ACHN (cell line): ENCODE data around the gene SEMA4D.
A peak's percentile ranks its signal among the peaks of the same experiment; 100 is the strongest.
"Not testable (repeated sequence)": the region's sequence is repeated elsewhere in the genome, so short reads cannot be mapped to it uniquely, and the experiment has no call there.

Source experiments
- DNase-seq: peaks from one replicate; pipeline ENCODE4 v3.0.0-alpha.2; 2015
- in situ Hi-C: cut with HindIII; loops from 2 replicates; pipeline ENCODE4 v1.10.0; 2017; ENCODE audit warnings: low sequenced_read_pairs, low pct_ligation_motif_present, low pct_unique_long_range_greater_than_20kb

Gene SEMA4D

GRCh38 chr9:89376741-89377351 lies 121.1 kb downstream of the SEMA4D start:
- DNase-seq = no peak
- in situ Hi-C loops = loop anchor here (25.0 kb wide), 1 partner anchor 185 kb away; no protein-coding TSS in a partner anchor

GRCh38 chr9:89376286-89376685 lies 121.6 kb downstream of the SEMA4D start:
- in situ Hi-C loops = loop anchor here (25.0 kb wide), 1 partner anchor 186 kb away; no protein-coding TSS in a partner anchor

GRCh38 chr9:89375191-89375760 lies 122.6 kb downstream of the SEMA4D start:
- no peak for DNase-seq
- in situ Hi-C loops = loop anchor here (25.0 kb wide), 1 partner anchor 187 kb away; no protein-coding TSS in a partner anchor

More at GRCh38 chr9:89376286-89376685, 121.6 kb downstream of the SEMA4D start:
- no peak for DNase-seq

- in situ Hi-C loops = no loop called here
- peak; percentile 31 for DNase-seq
These were observed 123.7 kb downstream of the SEMA4D start for GRCh38 chr9:89374176-89374575.

- in situ Hi-C loops = no loop called here
- DNase-seq = no peak
These were observed 124.9 kb downstream of the SEMA4D start for GRCh38 chr9:89372979-89373378.

GRCh38 chr9:89372230-89372816 lies 125.6 kb downstream of the SEMA4D start:
- in situ Hi-C loops = no loop called here
- DNase-seq = no peak

GRCh38 chr9:89371791-89372190 lies 126.1 kb downstream of the SEMA4D start:
- in situ Hi-C loops, DNase-seq: not testable (repeated sequence)

- in situ Hi-C loops = no loop called here
- no peak for DNase-seq
These were observed 127.3 kb downstream of the SEMA4D start for GRCh38 chr9:89370593-89370992.

GRCh38 chr9:89368978-89369377 lies 128.9 kb downstream of the SEMA4D start:
- DNase-seq = no peak
- in situ Hi-C loops = no loop called here

GRCh38 chr9:89368550-89368949 lies 129.4 kb downstream of the SEMA4D start:
- in situ Hi-C loops = no loop called here
- DNase-seq = no peak

GRCh38 chr9:89367726-89368437 lies 130.0 kb downstream of the SEMA4D start:
- no peak for DNase-seq
- in situ Hi-C loops = no loop called here

- in situ Hi-C loops = no loop called here
- DNase-seq = no peak
These were observed 130.6 kb downstream of the SEMA4D start for GRCh38 chr9:89367281-89367680.

GRCh38 chr9:89366711-89367110 lies 131.2 kb downstream of the SEMA4D start:
- no peak for DNase-seq
- in situ Hi-C loops = no loop called here

- in situ Hi-C loops = no loop called here
- DNase-seq = no peak
These were observed 132.4 kb downstream of the SEMA4D start for GRCh38 chr9:89365532-89365912.

GRCh38 chr9:89364666-89365531 lies 133.0 kb downstream of the SEMA4D start:
- in situ Hi-C loops = no loop called here
- no peak for DNase-seq

- in situ Hi-C loops = no loop called here
These were observed 133.8 kb downstream of the SEMA4D start for GRCh38 chr9:89363921-89364665.

GRCh38 chr9:89363311-89363670 lies 134.6 kb downstream of the SEMA4D start:
- DNase-seq = no peak
- in situ Hi-C loops = no loop called here

More at GRCh38 chr9:89363921-89364665, 133.8 kb downstream of the SEMA4D start:
- no peak for DNase-seq
